Measurements from ENCODE around the gene LINC00632.

Gene LINC00632

DNA sequence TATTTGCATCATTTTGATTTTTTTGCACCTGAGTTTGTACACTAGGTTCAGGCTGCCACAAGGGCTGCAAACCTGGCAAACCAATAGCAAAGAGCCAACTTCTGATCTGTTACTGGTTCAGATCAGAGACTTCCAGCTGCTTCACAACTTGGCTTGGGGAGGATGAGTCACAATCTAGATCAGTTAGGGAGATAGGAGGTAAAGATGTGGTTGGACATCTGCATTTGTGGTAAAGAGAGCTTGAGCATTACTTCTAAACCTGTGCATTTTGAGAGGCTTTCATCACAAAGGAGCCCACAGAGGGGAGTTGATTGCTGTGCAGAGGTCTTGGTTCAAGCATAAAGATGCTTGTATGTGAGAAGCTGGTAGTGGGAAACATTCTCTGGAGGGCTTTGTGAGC lies 34.5 kb downstream of the LINC00632 start:
- no peaks in the 10 kb centered on the region for H3K27me3 ChIP-seq (replicated peaks)
- in situ Hi-C loops (cut with HindIII; ENCODE audit: low pct_ligation_motif_present, low sequenced_read_pairs): no loop called here
- H3K27ac ChIP-seq: no peak overlapping the region
- no peaks in the 10 kb centered on the region for H3K36me3 ChIP-seq (replicated peaks)
- no peak for DNase-seq
- no peak overlapping the region for H3K4me3 ChIP-seq (ENCODE audit: low read depth, low read length)
- TF ChIP-seq, protein P1, sequence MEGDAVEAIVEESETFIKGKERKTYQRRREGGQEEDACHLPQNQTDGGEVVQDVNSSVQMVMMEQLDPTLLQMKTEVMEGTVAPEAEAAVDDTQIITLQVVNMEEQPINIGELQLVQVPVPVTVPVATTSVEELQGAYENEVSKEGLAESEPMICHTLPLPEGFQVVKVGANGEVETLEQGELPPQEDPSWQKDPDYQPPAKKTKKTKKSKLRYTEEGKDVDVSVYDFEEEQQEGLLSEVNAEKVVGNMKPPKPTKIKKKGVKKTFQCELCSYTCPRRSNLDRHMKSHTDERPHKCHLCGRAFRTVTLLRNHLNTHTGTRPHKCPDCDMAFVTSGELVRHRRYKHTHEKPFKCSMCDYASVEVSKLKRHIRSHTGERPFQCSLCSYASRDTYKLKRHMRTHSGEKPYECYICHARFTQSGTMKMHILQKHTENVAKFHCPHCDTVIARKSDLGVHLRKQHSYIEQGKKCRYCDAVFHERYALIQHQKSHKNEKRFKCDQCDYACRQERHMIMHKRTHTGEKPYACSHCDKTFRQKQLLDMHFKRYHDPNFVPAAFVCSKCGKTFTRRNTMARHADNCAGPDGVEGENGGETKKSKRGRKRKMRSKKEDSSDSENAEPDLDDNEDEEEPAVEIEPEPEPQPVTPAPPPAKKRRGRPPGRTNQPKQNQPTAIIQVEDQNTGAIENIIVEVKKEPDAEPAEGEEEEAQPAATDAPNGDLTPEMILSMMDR (IDR thresholded peaks at IDR 0.05; ENCODE audit: low read depth, low read length, missing control alignments): no peak

DNA sequence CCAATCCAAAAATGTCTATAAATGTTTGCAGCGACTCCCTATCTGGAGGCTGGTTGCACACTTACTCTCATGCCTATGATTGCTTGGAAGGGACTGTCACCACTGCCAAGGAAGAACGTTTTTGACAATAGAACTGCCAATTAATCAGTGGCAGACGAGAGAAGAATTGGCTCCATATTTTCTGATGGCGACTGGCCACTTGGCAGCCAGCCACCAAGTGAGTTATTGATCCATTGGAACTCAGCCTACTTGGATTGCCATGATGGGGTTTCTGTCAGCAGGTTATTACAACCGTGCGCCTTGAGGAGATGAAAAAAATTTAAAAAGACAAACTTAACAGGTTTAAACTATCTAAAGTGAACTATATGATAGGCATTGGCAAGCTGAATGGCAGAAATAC lies 47.4 kb downstream of the LINC00632 start:
- H3K4me3 ChIP-seq (ENCODE audit: low read depth, low read length): no peak overlapping the region
- H3K27me3 ChIP-seq (replicated peaks): no peaks in the 10 kb centered on the region
- no peaks in the 10 kb centered on the region for H3K36me3 ChIP-seq (replicated peaks)
- no peak for DNase-seq
- TF ChIP-seq, protein P1 (IDR thresholded peaks at IDR 0.05; ENCODE audit: low read depth, low read length, missing control alignments): no peak
- H3K27ac ChIP-seq: no peak overlapping the region
- in situ Hi-C loops (cut with HindIII; ENCODE audit: low pct_ligation_motif_present, low sequenced_read_pairs): no loop called here

DNA sequence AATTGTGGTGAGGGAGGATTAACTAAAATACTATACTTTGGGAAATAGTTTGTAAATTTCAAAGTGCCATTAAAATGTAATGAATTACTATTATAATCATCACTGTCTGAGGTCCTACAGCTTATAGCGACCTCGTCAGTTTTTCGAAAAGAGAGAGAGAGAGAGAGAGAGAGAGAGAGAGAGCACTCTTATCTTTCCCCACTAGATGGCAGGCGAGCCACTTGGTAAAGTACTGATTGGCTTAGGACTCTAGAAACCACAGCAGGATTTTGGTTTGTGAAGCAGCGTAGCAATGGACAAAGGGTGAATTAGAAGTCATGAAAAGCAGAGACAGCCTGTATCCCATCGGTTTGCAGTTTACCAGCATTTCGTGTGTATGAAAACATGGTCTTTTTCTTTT lies 52.5 kb downstream of the LINC00632 start:
- in situ Hi-C loops (cut with HindIII; ENCODE audit: low pct_ligation_motif_present, low sequenced_read_pairs): no loop called here
- no peak overlapping the region for H3K27ac ChIP-seq
- H3K36me3 ChIP-seq (replicated peaks): no peaks in the 10 kb centered on the region
- TF ChIP-seq, protein P1 (IDR thresholded peaks at IDR 0.05; ENCODE audit: low read depth, low read length, missing control alignments): peak; percentile 88
- H3K27me3 ChIP-seq (replicated peaks): no peaks in the 10 kb centered on the region
- H3K4me3 ChIP-seq (ENCODE audit: low read depth, low read length): no peak overlapping the region
- peak; percentile 69 for DNase-seq

DNA sequence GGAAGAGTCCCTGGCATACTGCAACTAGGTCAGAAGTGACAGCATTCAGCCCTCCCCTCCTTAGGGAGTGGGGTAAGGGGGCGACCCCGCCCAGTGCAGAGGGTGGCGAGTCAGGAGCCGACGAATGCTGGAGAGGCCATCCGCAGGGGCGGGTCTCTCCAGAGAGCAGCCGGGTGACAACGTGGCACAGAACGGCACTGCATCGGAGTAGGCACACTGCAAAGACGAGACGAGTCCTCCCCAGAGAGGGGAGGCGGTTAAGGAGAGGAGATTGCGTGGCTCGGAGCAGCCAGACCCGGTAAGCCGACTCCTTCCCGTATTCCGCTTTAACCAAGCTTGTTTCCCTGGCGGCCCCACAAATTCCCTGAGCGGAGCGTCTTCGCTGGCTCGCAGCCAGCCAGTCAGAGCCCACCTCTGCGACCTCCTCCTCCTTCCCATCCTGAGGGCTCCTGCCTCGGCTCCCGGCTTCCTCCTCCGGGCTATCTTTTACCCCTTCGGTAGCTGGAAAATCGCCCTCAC lies 54.9 kb downstream of the LINC00632 start:
- in situ Hi-C loops (cut with HindIII; ENCODE audit: low pct_ligation_motif_present, low sequenced_read_pairs): no loop called here
- H3K4me3 ChIP-seq (ENCODE audit: low read depth, low read length): peak overlapping the region; percentile 60
- no peaks in the 10 kb centered on the region for H3K36me3 ChIP-seq (replicated peaks)
- TF ChIP-seq, protein P1 (IDR thresholded peaks at IDR 0.05; ENCODE audit: low read depth, low read length, missing control alignments): no peak
- H3K27me3 ChIP-seq (replicated peaks): no peaks in the 10 kb centered on the region
- DNase-seq: peak; percentile 49
- peak overlapping the region; percentile 79 for H3K27ac ChIP-seq

DNA sequence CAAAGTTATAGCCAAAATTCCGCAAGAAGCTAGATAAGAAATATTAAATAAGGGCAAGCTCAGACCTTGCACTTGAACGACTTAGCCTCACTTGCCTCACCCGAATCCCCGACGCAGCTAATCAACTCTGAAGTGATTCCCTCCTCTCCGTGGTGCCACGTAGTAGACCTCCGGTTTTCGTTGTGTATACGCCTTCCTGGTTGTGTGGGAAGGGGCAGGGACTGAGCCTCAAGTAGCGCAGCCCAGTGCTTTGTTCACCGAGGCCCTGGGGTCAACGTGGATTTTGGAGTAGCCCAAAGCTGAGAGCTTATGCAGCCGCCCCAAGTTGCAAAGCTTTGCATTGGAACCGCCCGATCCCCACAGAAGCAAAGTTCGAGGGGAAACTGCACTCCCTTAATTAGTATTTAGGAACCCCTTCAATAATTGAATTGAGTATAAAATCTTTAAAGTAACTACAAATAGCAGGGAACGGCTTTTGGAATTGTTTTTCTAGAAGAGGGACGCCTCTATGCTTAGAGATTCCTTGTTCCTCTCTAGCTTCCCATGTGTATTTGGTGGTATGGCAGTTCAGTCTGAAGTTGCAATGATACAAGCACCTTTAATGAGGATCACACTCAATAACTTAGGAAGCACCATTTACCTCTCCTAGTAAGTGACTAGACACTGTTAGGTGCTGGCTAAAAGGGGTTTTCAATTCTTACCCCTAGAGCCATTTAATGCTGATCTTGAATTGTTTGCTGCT lies 55.7 kb downstream of the LINC00632 start:
- DNase-seq: peak; percentile 31
- Histone ChIP-seq H3K27ac (peak overlapping the region; percentile 79), H3K36me3 (replicated peaks) (no peaks in the 10 kb centered on the region), H3K4me3 (ENCODE audit: low read depth, low read length) (peak overlapping the region; percentile 60), H3K27me3 (replicated peaks) (no peaks in the 10 kb centered on the region)
- TF ChIP-seq, protein P1 (IDR thresholded peaks at IDR 0.05; ENCODE audit: low read depth, low read length, missing control alignments): no peak
- in situ Hi-C loops (cut with HindIII; ENCODE audit: low pct_ligation_motif_present, low sequenced_read_pairs): no loop called here
